Vagina (tissue), 2 donors: ENCODE measurements around the gene PLD1.

Source experiments
- CTCF ChIP-seq, 3 experiments: fragments of 450-650 bp in 2 of 3; fragments of 200-600 bp in 1 of 3; sonication (generic) in 1 of 3; IDR thresholded peaks; one replicate each; pipeline ENCODE4 v1.5.1; 2017 to 2019; ENCODE audit warnings: antibody characterized with exemption in 3 of 3, mild to moderate bottlenecking in 2 of 3, moderate library complexity in 2 of 3
- POLR2A ChIP-seq, 2 donors: fragments of 450-650 bp; IDR thresholded peaks; one replicate each; pipeline ENCODE4 v1.6.1; 2017; ENCODE audit warnings: antibody characterized with exemption in 2 of 2, mild to moderate bottlenecking in 2 of 2, moderate library complexity in 2 of 2
- POLR2AphosphoS5 ChIP-seq, 2 donors: sonication (generic); formaldehyde crosslinking; IDR thresholded peaks; one replicate each; pipeline ENCODE4 v1.9.0; 2017; ENCODE audit warnings: antibody characterized with exemption in 2 of 2, mild to moderate bottlenecking in 2 of 2, low read depth in 1 of 2; ENCODE audit not compliant: insufficient read depth in 1 of 2

- no peak for TF ChIP-seq CTCF (IDR thresholded peaks at IDR 0.05)
- TF ChIP-seq POLR2AphosphoS5 (IDR thresholded peaks at IDR 0.05; ENCODE audit: insufficient read depth in 1 of 2, low read depth in 1 of 2), result no peak
- TF ChIP-seq POLR2A (IDR thresholded peaks at IDR 0.05), result no peak
These were observed 64.5 kb downstream of the PLD1 start for GRCh38 chr3:171745577-171746319.
